ENCODE data around the gene ERI3.

The ERI3 gene

GRCh38 chr1:44239961-44240371, 115.1 kb downstream of the ERI3 start:
- no peaks in the 10 kb centered on the region for H3K9me3 Mint-ChIP-seq
- no peak for DNase-seq
- peaks cover 97% of the 10 kb centered on the region for H3K4me1 Mint-ChIP-seq
- no peak for TF ChIP-seq CTCF (IDR thresholded peaks at IDR 0.05)
- peaks cover 29% of the 10 kb centered on the region for H3K27me3 Mint-ChIP-seq (ENCODE audit: low read depth, poor library complexity)
- H3K27ac Mint-ChIP-seq: no peak overlapping the region
- H3K36me3 Mint-ChIP-seq (ENCODE audit: low read depth): peaks cover 13% of the 10 kb centered on the region
- peak overlapping the region; percentile 11 for H3K4me3 Mint-ChIP-seq

- peak; percentile 58 for DNase-seq
- Mint-ChIP-seq H3K4me1 (peaks cover 94% of the 10 kb centered on the region), H3K4me3 (peak overlapping the region; percentile 52), H3K9me3 (no peaks in the 10 kb centered on the region), H3K27me3 (ENCODE audit: low read depth, poor library complexity) (peaks cover 26% of the 10 kb centered on the region), H3K27ac (peak overlapping the region; percentile 53), H3K36me3 (ENCODE audit: low read depth) (peaks cover 12% of the 10 kb centered on the region)
- peak; percentile 16 for TF ChIP-seq CTCF (IDR thresholded peaks at IDR 0.05)
These were observed 115.6 kb downstream of the ERI3 start for GRCh38 chr1:44239331-44239960.

DNA sequence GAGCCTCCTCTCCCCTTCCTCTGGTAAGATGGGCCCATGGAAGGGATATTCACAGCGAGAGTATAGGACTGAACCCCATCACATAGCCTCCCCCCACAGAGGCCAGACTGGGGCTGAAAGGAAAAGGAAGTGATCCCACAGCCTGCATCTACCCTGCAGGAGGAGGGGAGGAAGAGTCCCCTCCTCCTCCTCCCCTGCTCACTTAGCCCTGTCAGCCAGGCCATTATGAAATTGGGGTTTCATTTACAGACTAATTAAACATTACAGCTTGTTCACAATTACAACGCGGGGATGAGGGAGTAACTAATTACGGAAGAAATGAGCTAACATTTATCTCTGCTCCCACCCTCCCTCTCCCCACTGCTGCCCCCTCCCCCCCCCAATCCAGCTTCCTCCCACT, 116.4 kb downstream of the ERI3 start:
- no peak for DNase-seq
- H3K27ac Mint-ChIP-seq: no peak overlapping the region
- TF ChIP-seq CTCF (IDR thresholded peaks at IDR 0.05): no peak
- peaks cover 9% of the 10 kb centered on the region for H3K36me3 Mint-ChIP-seq (ENCODE audit: low read depth)
- peaks cover 26% of the 10 kb centered on the region for H3K27me3 Mint-ChIP-seq (ENCODE audit: low read depth, poor library complexity)
- H3K4me3 Mint-ChIP-seq: no peak overlapping the region
- H3K9me3 Mint-ChIP-seq: no peaks in the 10 kb centered on the region
- peaks cover 93% of the 10 kb centered on the region for H3K4me1 Mint-ChIP-seq

DNA sequence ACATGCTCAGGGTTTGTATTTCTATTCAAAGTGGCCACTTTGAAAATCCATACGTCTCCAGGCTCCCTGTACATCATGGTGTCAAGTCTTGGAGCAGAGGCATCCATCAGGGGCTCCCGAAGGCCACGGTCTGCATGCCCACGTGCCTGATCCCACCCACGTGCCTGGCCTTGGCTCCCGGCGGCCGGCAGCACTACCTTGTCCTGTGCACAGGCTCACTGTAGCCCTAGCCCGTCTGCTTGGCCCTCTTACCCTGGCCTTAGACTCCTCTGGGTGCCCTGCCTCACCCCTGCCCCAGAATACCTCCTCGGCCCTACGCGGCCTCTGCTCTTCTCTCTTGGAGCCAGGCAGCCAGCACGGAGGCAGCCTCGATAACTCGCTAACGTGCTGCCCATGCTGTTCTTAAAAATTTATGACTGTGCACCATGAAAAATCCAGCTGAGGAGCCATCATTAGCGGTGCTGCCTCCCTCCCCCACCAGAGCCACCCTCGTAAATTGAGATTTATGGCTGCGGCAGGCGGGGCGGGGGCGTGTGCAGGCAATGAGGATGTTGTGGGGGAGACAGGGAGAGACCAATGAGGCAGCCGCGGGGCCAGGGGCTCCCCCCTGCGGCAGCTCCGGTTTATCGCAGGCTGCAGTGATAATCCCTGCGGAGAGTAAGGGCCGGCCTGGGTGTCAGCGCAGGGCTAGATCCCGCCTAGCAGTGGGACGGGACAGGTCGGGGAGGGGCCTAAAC, 117.2 kb downstream of the ERI3 start:
- H3K27ac Mint-ChIP-seq: peak overlapping the region; percentile 84
- peaks cover 16% of the 10 kb centered on the region for H3K36me3 Mint-ChIP-seq (ENCODE audit: low read depth)
- DNase-seq: peak; percentile 92
- no peaks in the 10 kb centered on the region for H3K9me3 Mint-ChIP-seq
- TF ChIP-seq CTCF (IDR thresholded peaks at IDR 0.05): peak; percentile 77
- H3K27me3 Mint-ChIP-seq (ENCODE audit: low read depth, poor library complexity): peaks cover 26% of the 10 kb centered on the region
- H3K4me3 Mint-ChIP-seq: peak overlapping the region; percentile 58
- peaks cover 87% of the 10 kb centered on the region for H3K4me1 Mint-ChIP-seq

DNA sequence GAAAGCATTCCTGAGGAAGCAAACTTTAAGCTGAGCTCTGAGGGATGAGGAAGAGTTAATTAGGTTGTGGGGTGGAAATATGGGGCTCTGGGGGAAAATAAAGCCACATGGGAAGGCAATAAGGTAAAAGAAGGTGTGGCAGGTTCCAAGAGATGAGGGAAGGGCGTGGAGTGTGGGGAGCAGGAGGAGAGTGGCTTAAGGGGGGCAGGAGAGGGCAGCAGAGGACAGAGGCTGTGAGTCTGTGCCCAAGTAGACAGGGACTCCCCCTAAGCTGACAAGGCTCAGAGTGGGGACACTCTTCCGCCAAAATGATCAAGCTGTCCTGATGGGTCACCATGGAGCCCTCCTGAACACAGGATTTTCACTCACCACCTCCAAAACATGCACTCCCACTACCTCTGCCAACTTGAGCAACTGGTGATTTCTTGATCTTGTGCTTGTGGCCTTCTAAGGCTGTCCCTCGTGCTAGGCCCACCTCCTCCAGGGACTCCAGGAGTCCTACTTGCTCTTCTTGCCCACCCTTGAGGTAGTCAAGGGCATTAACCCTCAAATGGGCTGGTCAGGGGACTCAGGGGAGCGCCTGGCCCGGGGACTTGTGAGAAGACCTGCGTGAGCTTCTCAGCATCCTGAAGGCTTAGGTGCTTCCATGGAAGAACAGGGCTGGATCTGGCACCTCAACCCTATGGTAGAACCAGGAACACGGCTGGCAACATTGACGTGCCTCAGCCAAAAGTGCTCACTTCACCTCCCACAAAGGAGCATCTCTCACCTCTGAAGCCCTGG, 118.4 kb downstream of the ERI3 start:
- Mint-ChIP-seq H3K27ac (no peak overlapping the region), H3K27me3 (ENCODE audit: low read depth, poor library complexity) (peaks cover 24% of the 10 kb centered on the region), H3K36me3 (ENCODE audit: low read depth) (peaks cover 28% of the 10 kb centered on the region), H3K4me3 (no peak overlapping the region), H3K9me3 (no peaks in the 10 kb centered on the region), H3K4me1 (peaks cover 75% of the 10 kb centered on the region)
- no peak for TF ChIP-seq CTCF (IDR thresholded peaks at IDR 0.05)
- DNase-seq: no peak
